PFSK-1 (cell line): Measurements from ENCODE around the gene ENOSF1.

Source experiments
- FOXP2 ChIP-seq: optimal IDR thresholded peaks from 2 replicates; pipeline ENCODE3; 2011; ENCODE audit warnings: borderline replicate concordance, control low read depth, inconsistent platforms; ENCODE audit not compliant: insufficient read depth; ENCODE audit errors: extremely low read length, extremely low read depth
- POLR2AphosphoS5 ChIP-seq: IDR thresholded peaks from 2 replicates; pipeline ENCODE4 v1.6.1; 2012; ENCODE audit warnings: low read depth, mild to moderate bottlenecking, control low read depth, low read length, moderate library complexity
- SIN3A ChIP-seq: IDR thresholded peaks from 2 replicates; pipeline ENCODE4 v1.6.1; 2012; ENCODE audit warnings: mild to moderate bottlenecking, low read length, moderate library complexity, borderline replicate concordance; ENCODE audit not compliant: insufficient read depth
- TAF1 ChIP-seq: IDR thresholded peaks from 2 replicates; pipeline ENCODE4 v1.6.1; 2012; ENCODE audit warnings: low read length, control low read depth, borderline replicate concordance; ENCODE audit not compliant: insufficient read depth
- TF ChIP-seq, protein P1 (sequence below), 2 experiments: IDR thresholded peaks; 2 replicates each; pipeline versions ENCODE4 v1.6.1 to v1.8.0; 2011 to 2012; ENCODE audit warnings: low read depth in 2 of 2, low read length in 2 of 2, control low read depth in 1 of 2, inconsistent platforms in 1 of 2, mild to moderate bottlenecking in 1 of 2, moderate library complexity in 1 of 2; ENCODE audit not compliant: insufficient read depth in 1 of 2

ENOSF1 gene

DNA sequence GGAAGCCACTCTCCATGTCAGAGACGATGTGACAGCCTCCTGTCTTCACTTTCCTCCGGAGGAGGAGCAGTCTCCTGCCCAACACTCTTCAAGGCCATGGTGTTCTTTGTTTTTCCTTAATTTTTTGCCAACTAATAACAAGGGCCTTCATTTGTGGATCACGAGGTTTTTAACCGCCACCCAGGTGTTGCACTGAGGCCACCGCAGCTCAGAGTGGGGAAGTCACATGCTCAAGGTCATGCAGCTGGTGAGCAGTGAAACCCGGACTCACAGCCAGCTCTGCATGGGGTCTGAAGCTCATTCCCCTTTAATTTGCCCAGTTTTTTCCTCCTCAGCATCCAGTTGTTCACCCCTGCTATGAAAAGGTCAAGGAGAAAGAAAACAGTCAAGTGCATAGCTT, 19.6 kb downstream of the ENOSF1 start:
- TF ChIP-seq TAF1, result no peak
- TF ChIP-seq, protein P1, sequence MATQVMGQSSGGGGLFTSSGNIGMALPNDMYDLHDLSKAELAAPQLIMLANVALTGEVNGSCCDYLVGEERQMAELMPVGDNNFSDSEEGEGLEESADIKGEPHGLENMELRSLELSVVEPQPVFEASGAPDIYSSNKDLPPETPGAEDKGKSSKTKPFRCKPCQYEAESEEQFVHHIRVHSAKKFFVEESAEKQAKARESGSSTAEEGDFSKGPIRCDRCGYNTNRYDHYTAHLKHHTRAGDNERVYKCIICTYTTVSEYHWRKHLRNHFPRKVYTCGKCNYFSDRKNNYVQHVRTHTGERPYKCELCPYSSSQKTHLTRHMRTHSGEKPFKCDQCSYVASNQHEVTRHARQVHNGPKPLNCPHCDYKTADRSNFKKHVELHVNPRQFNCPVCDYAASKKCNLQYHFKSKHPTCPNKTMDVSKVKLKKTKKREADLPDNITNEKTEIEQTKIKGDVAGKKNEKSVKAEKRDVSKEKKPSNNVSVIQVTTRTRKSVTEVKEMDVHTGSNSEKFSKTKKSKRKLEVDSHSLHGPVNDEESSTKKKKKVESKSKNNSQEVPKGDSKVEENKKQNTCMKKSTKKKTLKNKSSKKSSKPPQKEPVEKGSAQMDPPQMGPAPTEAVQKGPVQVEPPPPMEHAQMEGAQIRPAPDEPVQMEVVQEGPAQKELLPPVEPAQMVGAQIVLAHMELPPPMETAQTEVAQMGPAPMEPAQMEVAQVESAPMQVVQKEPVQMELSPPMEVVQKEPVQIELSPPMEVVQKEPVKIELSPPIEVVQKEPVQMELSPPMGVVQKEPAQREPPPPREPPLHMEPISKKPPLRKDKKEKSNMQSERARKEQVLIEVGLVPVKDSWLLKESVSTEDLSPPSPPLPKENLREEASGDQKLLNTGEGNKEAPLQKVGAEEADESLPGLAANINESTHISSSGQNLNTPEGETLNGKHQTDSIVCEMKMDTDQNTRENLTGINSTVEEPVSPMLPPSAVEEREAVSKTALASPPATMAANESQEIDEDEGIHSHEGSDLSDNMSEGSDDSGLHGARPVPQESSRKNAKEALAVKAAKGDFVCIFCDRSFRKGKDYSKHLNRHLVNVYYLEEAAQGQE (IDR thresholded peaks at IDR 0.05; ENCODE audit: insufficient read depth in 1 of 2, low read depth in 2 of 2, low read length in 2 of 2), result no peak
- TF ChIP-seq SIN3A, result no peak
- no peak for TF ChIP-seq POLR2AphosphoS5
- TF ChIP-seq FOXP2, result no peak

DNA sequence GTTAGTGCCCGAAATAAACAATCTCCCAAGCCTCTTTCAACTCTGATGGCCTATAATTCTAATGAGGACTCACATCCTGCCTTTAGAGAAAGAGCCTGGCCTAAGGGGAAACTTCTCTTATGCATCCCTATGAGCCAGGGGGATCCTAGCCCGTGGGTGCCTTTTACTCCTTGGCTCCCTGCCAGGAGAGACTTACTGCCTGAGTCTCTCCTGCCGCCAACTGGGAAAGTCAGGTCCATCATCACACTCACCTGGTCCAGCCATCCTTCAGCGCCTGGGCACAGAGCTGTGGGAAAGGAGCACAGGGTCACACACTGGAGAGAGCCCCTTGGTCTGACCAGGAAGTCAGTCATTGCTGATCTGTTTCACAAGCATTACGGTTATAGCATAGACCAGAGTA, 24.1 kb downstream of the ENOSF1 start:
- TF ChIP-seq TAF1, result no peak
- TF ChIP-seq FOXP2, result no peak
- TF ChIP-seq, protein P1 (IDR thresholded peaks at IDR 0.05; ENCODE audit: insufficient read depth in 1 of 2, low read depth in 2 of 2, low read length in 2 of 2), result no peak
- TF ChIP-seq POLR2AphosphoS5, result no peak
- no peak for TF ChIP-seq SIN3A

DNA sequence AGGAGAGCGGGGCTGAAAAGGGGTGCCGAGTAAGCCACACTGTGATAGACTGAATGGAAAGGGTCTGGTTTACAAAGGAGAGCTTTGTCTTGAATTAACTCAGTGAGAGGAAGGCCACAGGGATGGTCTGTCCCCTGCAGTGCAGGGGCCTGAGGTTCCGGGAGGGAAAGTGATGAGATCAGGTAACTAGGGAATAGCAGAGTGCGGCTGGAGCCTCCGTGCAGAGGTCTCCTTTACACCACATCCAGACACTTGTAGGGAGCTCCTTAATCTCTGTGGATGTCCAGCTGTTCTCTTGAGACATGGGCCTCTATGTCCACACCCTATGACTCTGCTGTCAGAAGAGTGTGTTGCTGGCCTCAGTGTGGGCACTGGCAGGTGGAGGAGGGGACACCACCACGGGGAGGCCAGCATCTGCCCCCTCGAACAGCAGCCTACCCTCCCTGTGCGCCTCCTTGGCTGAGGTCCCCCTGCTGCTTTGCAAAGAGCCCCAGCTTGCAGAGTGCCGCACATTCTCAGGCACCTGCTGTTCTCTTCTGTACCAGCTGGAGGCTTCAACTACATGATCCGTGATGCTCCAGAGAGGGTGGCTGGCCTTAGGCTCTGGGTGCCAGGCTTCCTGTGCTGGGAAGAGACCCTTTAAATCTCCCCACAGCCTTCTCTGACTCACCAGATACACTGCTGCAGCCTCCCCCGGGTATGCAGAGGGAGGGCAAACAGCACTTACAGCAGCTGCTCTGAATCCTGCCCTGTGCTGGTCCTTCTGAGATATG, 25.9 kb downstream of the ENOSF1 start:
- no peak for TF ChIP-seq SIN3A

DNA sequence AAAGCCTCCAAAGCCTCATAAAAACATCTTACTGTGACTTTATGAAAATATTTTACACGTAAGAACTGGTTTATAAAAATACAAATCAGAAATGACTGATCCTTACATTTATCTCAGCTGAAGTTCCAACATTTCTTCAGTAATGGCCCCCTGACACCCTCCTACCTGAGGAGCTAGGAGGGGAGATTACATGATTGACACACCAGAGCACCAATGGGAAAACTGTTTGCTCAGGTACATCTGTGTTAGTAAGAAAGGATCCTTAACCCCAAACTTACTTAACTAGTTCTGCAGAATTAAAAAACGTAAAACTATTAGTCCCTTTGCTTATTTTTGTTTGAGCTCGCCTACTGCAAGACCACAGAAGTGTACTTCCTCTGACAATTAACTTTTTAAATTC, 27.0 kb downstream of the ENOSF1 start:
- TF ChIP-seq SIN3A (no peak), POLR2AphosphoS5 (no peak), FOXP2 (no peak), TAF1 (no peak)
- TF ChIP-seq, protein P1 (IDR thresholded peaks at IDR 0.05; ENCODE audit: insufficient read depth in 1 of 2, low read depth in 2 of 2, low read length in 2 of 2), result no peak

GRCh38 chr18:683531-683930, 28.9 kb downstream of the ENOSF1 start:
- no peak for TF ChIP-seq POLR2AphosphoS5
- TF ChIP-seq, protein P1 (IDR thresholded peaks at IDR 0.05; ENCODE audit: insufficient read depth in 1 of 2, low read depth in 2 of 2, low read length in 2 of 2), result no peak
- TF ChIP-seq FOXP2, result no peak
- TF ChIP-seq TAF1, result no peak
- TF ChIP-seq SIN3A, result no peak
